AG09309 (cell line): ENCODE data around the gene SEC61A2.

Source experiments
- DNase-seq: peaks from one replicate; pipeline ENCODE4 v3.0.0-alpha.2; 2010; ENCODE audit warnings: low read depth
- H3K4me3 ChIP-seq: 2 replicates; pipeline ENCODE4 v1.5.1; 2011; ENCODE audit warnings: mild to moderate bottlenecking, low read depth, low read length, moderate library complexity; ENCODE audit not compliant: control insufficient read depth
- TF ChIP-seq, protein P1 (sequence below): IDR thresholded peaks from 2 replicates; pipeline ENCODE4 v1.5.1; 2011; ENCODE audit warnings: mild to moderate bottlenecking, low read depth, low read length, inconsistent platforms; ENCODE audit not compliant: insufficient read depth, control insufficient read depth; ENCODE audit errors: missing control alignments

Gene SEC61A2

DNA sequence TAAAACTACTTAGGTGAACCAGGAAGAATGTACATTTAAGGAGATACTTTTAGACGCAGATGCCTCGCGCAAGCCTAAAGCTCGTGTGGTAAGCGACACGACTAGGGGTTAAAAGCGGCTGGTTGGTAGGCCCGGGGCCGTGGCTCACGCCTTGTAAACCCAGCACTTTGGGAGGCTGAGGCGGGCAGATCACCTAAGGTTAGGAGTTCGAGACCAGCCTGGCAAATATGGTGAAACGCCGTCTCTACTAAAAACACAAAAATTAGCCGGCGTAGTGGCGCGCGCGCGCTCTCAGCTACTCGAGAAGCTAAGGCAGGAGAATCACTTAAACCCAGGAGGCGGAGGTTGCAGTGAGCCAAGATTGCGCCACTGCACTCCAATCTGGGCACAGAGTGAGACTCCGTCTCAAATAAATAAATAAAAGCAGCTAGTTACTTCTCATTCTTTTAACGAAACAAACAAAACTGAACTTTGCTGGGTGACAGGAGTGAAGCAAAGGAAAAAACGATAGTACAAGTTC lies 65.3 kb downstream of the SEC61A2 start:
- no peak for DNase-seq
- peak overlapping the region; percentile 76 for H3K4me3 ChIP-seq
- TF ChIP-seq, protein P1, sequence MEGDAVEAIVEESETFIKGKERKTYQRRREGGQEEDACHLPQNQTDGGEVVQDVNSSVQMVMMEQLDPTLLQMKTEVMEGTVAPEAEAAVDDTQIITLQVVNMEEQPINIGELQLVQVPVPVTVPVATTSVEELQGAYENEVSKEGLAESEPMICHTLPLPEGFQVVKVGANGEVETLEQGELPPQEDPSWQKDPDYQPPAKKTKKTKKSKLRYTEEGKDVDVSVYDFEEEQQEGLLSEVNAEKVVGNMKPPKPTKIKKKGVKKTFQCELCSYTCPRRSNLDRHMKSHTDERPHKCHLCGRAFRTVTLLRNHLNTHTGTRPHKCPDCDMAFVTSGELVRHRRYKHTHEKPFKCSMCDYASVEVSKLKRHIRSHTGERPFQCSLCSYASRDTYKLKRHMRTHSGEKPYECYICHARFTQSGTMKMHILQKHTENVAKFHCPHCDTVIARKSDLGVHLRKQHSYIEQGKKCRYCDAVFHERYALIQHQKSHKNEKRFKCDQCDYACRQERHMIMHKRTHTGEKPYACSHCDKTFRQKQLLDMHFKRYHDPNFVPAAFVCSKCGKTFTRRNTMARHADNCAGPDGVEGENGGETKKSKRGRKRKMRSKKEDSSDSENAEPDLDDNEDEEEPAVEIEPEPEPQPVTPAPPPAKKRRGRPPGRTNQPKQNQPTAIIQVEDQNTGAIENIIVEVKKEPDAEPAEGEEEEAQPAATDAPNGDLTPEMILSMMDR, result no peak

DNA sequence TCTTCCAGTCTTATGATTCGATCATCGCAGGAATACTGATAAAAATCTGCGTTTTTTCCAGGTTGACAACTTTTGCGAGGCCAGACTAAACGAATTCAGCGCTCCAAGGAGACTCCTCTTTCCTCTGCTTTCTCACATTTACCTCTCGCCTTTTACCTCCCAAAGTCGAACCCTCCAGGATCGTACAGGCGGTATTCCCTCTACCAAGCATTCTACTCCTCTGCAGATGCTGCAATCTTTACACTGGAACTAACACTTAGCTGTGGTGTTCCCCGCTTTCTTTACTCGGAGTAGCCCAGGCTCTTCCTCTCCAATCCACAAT lies 65.8 kb downstream of the SEC61A2 start:
- TF ChIP-seq, protein P1, result no peak
- H3K4me3 ChIP-seq, result peak overlapping the region; percentile 76
- DNase-seq, result no peak

DNA sequence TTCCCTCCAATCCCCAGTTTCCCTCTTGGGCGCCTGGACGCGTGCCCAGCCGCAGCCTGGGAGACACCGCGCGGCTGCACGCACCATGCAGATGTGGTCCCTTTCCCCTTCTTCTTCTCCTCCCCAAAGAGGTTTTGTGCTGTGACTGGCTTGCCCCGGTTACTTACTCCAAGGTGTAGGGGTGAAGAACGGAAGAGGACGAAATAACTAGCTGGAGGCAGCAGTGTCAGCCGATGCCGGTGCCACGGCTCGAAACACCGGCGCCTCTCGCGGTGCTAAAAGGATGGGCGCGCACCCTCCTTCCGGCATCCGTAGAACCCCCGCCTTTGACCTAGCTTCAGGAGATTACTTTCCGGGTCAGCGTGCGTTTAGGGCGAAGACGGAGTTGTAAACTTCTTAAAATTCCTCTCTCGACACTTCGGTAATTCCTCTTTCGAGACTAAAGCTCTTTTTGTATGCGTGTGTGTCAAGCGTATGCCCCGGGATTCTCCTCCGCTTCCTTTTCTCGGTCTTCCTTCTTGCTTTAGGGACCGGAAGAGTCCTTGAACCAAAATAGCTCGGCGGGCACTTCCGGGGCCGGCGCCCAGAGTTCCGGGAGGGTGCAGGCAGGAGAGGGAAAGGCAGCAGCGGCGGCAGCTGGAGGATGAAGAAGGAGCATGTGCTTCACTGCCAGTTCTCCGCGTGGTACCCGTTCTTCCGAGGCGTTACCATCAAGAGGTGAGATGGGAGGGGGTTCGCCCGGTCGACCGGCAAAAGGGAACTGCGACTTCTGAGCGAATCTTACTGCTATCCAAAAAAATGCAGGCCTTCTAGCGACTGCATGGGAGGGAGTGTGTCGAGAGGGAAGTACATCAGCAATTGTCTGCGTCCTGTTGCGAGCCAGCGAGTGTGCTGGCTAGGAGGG lies 66.4 kb downstream of the SEC61A2 start, which contains the start of the genes CDC123 and NUDT5:
CDC123 (plus strand) TSS at position 586 of the 904 bp plus-strand sequence; CDS start at position 644, 58 bp downstream.
NUDT5 (minus strand) TSS at position 289 of the 904 bp plus-strand sequence. CDS start 9,600 bp downstream, outside the sequence.
- H3K4me3 ChIP-seq, result peak within 1 kb of the TSS; percentile 76
- DNase-seq, result peak; percentile 46
- TF ChIP-seq, protein P1, result no peak

DNA sequence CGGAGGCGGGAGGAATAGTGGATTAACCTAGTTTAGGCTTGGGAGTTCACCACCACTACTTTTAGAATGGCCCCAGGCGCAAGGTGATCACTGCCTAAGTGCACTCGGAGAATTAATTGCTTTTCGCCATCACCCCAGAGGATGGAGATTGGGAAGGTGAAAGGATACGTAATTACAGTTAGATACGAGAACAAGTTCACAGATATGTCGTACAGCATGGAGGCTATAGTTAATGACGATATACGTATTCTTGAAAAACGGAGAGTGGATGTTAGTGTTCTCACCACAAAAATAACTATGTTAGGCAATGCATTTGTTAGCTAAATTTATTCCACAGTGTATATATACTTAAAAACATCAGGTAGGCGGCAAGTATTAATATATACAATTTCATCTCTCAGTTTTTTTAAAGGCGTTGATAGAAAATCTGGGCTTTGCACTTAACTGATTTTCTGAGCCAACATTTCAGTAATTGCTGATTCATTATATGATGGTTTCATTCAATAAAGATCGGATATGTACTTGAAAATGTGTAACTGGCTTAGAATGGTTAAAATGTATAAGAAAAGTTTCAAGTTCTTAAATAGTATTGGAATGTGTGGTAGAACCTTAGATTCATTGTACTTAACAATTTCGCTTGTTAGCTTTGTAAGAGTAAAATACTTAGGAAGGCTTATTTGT lies 67.2 kb downstream of the SEC61A2 start:
- TF ChIP-seq, protein P1, result no peak
- H3K4me3 ChIP-seq, result peak overlapping the region; percentile 76
- no peak for DNase-seq

DNA sequence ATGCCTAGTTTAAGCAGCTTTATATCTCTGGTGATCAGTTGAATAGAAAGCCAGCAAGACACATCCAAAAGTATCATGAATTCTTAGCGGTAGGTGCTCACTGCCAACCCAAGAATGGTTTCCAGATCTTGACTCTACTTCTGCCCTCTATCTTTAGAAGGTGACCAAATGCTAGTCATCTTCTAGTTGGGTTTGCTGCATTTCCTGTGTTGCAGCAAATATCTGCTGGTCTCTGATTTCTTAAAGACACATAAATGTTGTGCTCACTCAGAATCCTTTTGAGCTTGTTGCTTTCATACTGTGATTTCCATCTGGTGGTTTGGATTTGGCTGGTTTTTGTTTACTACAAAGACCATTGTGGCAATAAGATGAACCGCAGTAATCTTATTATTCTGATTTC lies 68.7 kb downstream of the SEC61A2 start:
- no peak for DNase-seq
- TF ChIP-seq, protein P1, result no peak
- H3K4me3 ChIP-seq, result no peak overlapping the region

DNA sequence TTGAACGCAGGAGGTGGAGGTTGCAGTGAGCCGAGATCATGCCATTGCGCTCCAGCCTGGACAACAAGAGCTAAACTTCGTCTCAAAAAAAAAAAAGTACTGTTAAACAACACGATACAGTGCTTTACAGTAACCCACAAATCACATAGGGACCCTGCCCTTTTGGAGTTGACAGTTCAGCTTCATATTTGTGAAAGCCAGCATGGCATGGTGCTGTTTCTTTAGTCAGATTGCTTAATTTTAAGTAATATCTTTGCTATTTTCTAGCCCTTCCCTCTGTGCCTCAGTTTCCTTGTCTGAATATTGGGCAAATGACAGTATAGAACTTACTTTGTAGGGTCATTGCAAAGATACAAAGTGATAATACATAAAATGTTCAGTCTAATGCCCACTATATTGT lies 71.4 kb downstream of the SEC61A2 start:
- TF ChIP-seq, protein P1, result no peak
- no peak overlapping the region for H3K4me3 ChIP-seq
- DNase-seq, result no peak
